Subcutaneous adipose tissue (tissue), 4 donors: ENCODE data around the gene MYH7B. TPM values are rescaled to one million over a fixed set of nuclear protein-coding genes. Genes with fewer than 3 reads are reported as not detected.

Experiments used
- total RNA-seq, 4 donors: library from RNA; depleted of rRNA; stranded (reverse); fragments of >200 nt; gene quantifications; one replicate each; pipeline ENCODE4 v1.1.0, GENCODE V29; 2016
- TF ChIP-seq, protein P1 (sequence below): fragments of 450-650 bp; IDR thresholded peaks from one replicate; pipeline ENCODE4 v1.5.1; 2016; ENCODE audit warnings: low read depth, mild to moderate bottlenecking, control low read depth, antibody characterized with exemption, moderate library complexity

Gene MYH7B
- total RNA-seq, 4 donors from 2014 or later: 0.17 to 2.8 (median 0.38) TPM

GRCh38 chr20:34983089-34983820 is 27.6 kb downstream of the MYH7B start:
- TF ChIP-seq, protein P1, sequence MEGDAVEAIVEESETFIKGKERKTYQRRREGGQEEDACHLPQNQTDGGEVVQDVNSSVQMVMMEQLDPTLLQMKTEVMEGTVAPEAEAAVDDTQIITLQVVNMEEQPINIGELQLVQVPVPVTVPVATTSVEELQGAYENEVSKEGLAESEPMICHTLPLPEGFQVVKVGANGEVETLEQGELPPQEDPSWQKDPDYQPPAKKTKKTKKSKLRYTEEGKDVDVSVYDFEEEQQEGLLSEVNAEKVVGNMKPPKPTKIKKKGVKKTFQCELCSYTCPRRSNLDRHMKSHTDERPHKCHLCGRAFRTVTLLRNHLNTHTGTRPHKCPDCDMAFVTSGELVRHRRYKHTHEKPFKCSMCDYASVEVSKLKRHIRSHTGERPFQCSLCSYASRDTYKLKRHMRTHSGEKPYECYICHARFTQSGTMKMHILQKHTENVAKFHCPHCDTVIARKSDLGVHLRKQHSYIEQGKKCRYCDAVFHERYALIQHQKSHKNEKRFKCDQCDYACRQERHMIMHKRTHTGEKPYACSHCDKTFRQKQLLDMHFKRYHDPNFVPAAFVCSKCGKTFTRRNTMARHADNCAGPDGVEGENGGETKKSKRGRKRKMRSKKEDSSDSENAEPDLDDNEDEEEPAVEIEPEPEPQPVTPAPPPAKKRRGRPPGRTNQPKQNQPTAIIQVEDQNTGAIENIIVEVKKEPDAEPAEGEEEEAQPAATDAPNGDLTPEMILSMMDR: no peak

DNA sequence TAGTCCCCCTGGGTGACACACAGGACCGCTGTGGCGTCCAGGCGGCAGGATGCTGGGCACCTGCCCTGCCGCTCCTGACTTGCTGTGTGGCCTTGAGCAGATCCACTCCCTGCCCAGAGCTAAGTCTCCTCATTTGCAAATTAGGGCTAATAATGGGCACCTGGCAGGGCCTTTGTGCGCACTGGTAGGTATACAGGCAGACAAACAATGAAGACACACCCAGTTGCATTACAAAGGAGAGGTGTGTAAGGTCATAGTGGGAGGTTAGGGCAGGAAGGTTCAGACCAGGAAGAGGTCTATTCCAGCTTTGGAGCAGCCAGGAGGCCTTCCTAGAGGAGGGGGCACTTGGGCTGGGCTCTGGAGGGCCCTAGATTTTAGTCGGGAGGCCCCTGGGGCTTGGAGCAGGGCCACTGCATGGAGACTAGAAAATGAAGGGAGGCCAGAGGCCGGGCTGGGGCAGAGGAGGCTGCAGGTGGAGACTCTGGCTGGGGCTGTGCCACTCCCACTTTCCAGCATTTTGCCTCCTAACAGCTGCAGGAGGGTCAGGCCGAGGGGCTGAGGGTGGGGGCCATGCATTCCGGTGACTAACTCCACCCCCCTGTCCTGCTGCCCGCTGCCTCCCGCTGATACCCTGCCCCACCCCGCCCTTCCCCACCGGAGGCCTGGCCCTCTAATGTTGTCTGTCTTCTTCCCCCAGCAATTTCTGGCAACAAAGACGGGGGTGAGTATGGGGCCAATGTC is 28.5 kb downstream of the MYH7B start:
- TF ChIP-seq, protein P1: no peak

DNA sequence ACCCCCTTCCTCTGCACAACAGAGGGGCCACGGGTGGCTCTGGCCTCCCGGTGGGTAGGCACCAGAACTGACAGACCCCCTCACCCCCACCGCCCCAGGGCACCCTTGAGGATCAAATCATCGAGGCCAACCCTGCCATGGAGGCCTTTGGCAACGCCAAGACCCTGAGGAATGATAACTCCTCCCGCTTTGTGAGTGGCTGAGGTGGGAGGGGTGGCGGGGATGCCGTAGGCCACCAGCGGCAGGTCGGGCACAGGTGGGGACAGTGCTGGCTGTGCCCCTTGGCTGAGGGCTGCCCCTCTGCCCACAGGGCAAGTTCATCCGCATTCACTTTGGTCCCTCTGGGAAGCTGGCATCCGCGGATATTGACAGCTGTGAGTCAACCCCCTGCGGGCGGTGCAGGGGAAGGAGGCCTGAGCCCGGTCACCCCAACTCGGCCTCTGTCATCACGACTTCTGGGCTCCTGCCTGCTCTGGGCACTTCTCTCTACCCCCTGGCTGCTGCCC is 29.1 kb downstream of the MYH7B start:
- TF ChIP-seq, protein P1: no peak

GRCh38 chr20:34985461-34986310 is 30.0 kb downstream of the MYH7B start:
- TF ChIP-seq, protein P1: no peak

DNA sequence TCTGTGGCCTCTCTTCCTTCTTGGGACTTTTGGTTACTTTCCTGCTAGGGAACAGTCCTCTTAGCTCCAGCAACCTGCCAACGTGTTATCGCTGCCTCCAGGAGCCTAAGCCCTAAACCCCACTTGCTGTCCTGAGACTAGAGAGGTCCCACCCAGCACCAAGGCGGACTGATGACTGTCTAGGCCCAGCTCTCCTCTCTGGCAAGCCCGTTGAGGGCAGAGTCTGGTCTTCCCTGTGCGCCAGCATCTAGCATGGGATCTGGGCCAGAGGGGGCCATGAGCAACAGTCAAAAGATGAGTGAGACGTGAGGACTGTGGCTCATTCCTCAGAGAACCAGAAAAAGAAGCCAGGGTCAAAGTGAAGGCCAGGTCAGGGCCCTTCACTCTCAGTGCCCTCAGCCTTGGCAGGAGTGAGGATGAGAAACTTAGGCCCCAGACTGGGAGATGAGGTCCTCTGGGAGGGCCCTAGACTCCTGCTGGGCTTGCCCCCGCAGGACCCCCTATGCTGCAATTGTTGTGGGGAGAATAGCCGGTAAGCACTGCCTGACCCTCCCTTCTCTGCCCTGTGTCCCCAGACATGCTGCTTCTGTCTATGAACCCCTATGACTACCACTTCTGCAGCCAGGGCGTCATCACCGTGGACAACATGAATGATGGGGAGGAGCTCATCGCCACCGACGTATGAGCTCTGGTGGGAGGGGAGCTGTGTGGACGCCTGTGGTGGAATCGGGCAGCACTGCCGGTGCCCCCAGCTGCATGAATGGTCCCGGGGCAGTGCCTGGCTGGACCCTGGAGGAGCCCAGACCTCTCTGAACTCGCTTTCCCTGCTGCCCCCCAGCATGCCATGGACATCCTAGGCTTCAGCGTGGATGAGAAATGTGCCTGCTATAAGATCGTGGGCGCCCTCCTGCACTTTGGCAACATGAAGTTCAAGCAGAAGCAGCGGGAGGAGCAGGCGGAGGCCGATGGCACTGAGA is 30.9 kb downstream of the MYH7B start:
- TF ChIP-seq, protein P1: no peak

- TF ChIP-seq, protein P1: no peak
These were observed 31.9 kb downstream of the MYH7B start for GRCh38 chr20:34987288-34988190.
